ENCODE results near the gene CDX2. TPM values are rescaled to one million over a fixed set of nuclear protein-coding genes. Genes with fewer than 3 reads are reported as not detected.

The CDX2 gene
- total RNA-seq, 1 donor from 2014 or later, result not detected

DNA sequence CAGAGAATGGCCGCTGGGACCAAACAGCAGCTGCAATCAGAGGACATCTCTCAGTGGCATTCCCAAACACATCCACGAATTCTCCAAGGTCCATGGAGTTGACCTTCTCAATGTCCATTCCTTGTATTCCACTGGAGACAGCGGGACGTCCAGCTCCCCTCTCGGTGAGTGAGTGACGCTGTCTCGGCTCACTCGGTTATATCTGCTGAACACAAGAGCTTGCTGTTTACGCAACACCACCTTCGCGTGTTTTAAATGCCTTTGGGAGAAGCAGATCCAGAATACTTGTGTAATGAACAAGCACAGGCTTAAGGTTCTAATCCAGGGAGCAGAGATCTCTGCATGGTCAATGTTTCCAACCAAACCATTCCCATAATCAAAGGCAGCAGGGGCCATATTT, 19.4 kb upstream of the CDX2 start, which contains the start of gene URAD:
URAD (minus strand) TSS at position 174 of the 400 bp plus-strand sequence; CDS start at position 118, 56 bp downstream.
- Mint-ChIP-seq H3K4me3 (no peak within 1 kb of the TSS), H3K27me3 (peaks cover 6% of the 10 kb centered on the region), H3K4me1 (peaks cover 2% of the 10 kb centered on the region), H3K27ac (no peak within 1 kb of the TSS), H3K36me3 (ENCODE audit: low read depth) (no peaks in the 10 kb centered on the region), H3K9me3 (no peaks in the 10 kb centered on the region)
- intact Hi-C loops (cut with micrococcal nuclease), result loop anchor here (10.0 kb wide), 1 partner anchor 1004 kb away; no protein-coding TSS in a partner anchor
- no peak for DNase-seq

GRCh38 chr13:27985600-27985999, 16.5 kb upstream of the CDX2 start:
- H3K9me3 Mint-ChIP-seq, result no peaks in the 10 kb centered on the region
- peaks cover 2% of the 10 kb centered on the region for H3K4me1 Mint-ChIP-seq

DNA sequence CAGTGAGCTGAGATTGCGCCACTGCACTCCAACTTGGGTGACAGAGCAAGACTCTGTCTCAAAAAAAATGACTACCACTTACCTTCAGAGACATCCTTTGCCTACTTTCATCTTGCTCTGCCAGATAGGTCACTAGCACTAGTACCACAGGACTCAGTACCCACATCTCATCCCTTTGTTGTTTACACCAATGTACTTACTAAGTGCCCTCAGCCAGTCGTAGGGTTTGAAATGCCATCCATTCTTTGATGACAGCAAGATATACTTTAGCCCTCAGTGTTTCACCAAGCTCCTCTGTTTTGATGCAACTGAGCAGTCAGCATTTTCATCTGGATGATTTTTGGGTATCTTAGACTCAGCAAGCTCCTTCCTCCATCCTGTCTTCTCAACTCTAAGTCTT, 13.2 kb upstream of the CDX2 start:
- intact Hi-C loops (cut with micrococcal nuclease), result loop anchor here (10.0 kb wide), 1 partner anchor 998 kb away; no protein-coding TSS in a partner anchor
- H3K27ac Mint-ChIP-seq, result no peak overlapping the region
- H3K4me3 Mint-ChIP-seq, result no peak overlapping the region
- H3K27me3 Mint-ChIP-seq, result peaks cover 56% of the 10 kb centered on the region
- peaks cover 10% of the 10 kb centered on the region for H3K4me1 Mint-ChIP-seq
- no peaks in the 10 kb centered on the region for H3K9me3 Mint-ChIP-seq
- no peaks in the 10 kb centered on the region for H3K36me3 Mint-ChIP-seq (ENCODE audit: low read depth)
- no peak for DNase-seq

More at GRCh38 chr13:27985600-27985999, 16.5 kb upstream of the CDX2 start:
- H3K27ac Mint-ChIP-seq, result no peak overlapping the region
- H3K36me3 Mint-ChIP-seq (ENCODE audit: low read depth), result no peaks in the 10 kb centered on the region
- H3K4me3 Mint-ChIP-seq, result no peak overlapping the region
- peaks cover 35% of the 10 kb centered on the region for H3K27me3 Mint-ChIP-seq
- intact Hi-C loops (cut with micrococcal nuclease), result loop anchor here (10.0 kb wide), 1 partner anchor 1001 kb away; no protein-coding TSS in a partner anchor
- no peak for DNase-seq

GRCh38 chr13:27981006-27981708, 12.0 kb upstream of the CDX2 start:
- intact Hi-C loops (cut with micrococcal nuclease), result loop anchor here (10.0 kb wide), 1 partner anchor 996 kb away; no protein-coding TSS in a partner anchor
- no peaks in the 10 kb centered on the region for H3K36me3 Mint-ChIP-seq (ENCODE audit: low read depth)
- H3K27ac Mint-ChIP-seq, result no peak overlapping the region
- no peak overlapping the region for H3K4me3 Mint-ChIP-seq
- peaks cover 64% of the 10 kb centered on the region for H3K27me3 Mint-ChIP-seq
- no peak for DNase-seq
- peaks cover 10% of the 10 kb centered on the region for H3K4me1 Mint-ChIP-seq
- H3K9me3 Mint-ChIP-seq, result no peaks in the 10 kb centered on the region

- intact Hi-C loops (cut with micrococcal nuclease), result loop anchor here (10.0 kb wide), 1 partner anchor 996 kb away; no protein-coding TSS in a partner anchor
- peaks cover 71% of the 10 kb centered on the region for H3K27me3 Mint-ChIP-seq
- peak overlapping the region; percentile 34 for H3K27ac Mint-ChIP-seq
- H3K4me1 Mint-ChIP-seq, result peaks cover 10% of the 10 kb centered on the region
- DNase-seq, result no peak
- no peaks in the 10 kb centered on the region for H3K9me3 Mint-ChIP-seq
- H3K4me3 Mint-ChIP-seq, result no peak overlapping the region
- H3K36me3 Mint-ChIP-seq (ENCODE audit: low read depth), result no peaks in the 10 kb centered on the region
These were observed 11.3 kb upstream of the CDX2 start for GRCh38 chr13:27980280-27980998.

GRCh38 chr13:27979765-27980279, 10.7 kb upstream of the CDX2 start:
- H3K27me3 Mint-ChIP-seq, result peaks cover 77% of the 10 kb centered on the region
- H3K4me3 Mint-ChIP-seq, result no peak overlapping the region
- intact Hi-C loops (cut with micrococcal nuclease), result loop anchor here (2.0 to 10.0 kb wide), 3 partner anchors 53 to 995 kb away; partner anchors contain the start of gene GSX1
- H3K4me1 Mint-ChIP-seq, result peaks cover 10% of the 10 kb centered on the region
- no peak for DNase-seq
- no peaks in the 10 kb centered on the region for H3K9me3 Mint-ChIP-seq
- peak overlapping the region; percentile 34 for H3K27ac Mint-ChIP-seq
- no peaks in the 10 kb centered on the region for H3K36me3 Mint-ChIP-seq (ENCODE audit: low read depth)

GRCh38 chr13:27979001-27979643, 10.0 kb upstream of the CDX2 start:
- H3K4me1 Mint-ChIP-seq, result peaks cover 9% of the 10 kb centered on the region
- H3K36me3 Mint-ChIP-seq (ENCODE audit: low read depth), result no peaks in the 10 kb centered on the region
- peaks cover 83% of the 10 kb centered on the region for H3K27me3 Mint-ChIP-seq
- DNase-seq, result no peak
- no peaks in the 10 kb centered on the region for H3K9me3 Mint-ChIP-seq
- no peak overlapping the region for H3K4me3 Mint-ChIP-seq
- intact Hi-C loops (cut with micrococcal nuclease), result loop anchor here (2.0 kb wide), 2 partner anchors 52 to 186 kb away; partner anchors contain the start of gene GSX1
- H3K27ac Mint-ChIP-seq, result no peak overlapping the region

DNA sequence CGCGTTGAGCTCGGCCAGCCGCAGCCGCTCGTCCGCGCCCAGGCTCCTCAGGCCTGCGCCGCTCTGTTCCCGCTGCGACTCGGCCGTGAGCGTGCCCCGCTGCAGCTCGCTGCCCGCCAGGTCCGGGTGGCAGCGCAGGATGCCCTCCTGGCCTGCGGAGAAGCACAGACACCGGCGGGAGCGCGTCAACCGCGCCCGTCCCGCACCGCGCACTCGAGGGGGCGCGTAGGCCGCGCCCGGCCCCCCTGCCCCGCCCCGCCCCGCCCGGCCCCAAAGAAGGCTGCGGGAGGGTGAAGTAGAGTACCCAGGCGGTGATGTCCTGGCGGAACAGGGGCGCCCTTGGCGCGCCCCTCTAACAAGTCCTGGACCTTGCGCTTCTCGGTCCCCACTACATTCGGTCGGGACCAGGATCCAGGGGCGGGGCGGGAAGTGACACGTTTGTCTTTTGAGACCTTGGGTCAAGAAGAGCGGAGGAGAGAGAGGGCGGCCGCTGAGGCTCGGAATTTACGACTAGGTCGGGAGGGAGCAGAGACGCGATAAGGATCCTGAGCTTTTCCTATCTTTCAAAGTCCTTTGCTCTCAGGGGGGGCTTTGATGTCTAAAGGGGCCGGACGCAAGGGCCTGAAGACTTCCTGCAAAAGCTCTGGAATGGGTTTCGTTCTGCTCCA, 9.3 kb upstream of the CDX2 start:
- peaks cover 8% of the 10 kb centered on the region for H3K4me1 Mint-ChIP-seq
- intact Hi-C loops (cut with micrococcal nuclease), result loop anchor here (2.0 kb wide), 2 partner anchors 52 to 186 kb away; partner anchors contain the start of gene GSX1
- H3K27ac Mint-ChIP-seq, result no peak overlapping the region
- H3K4me3 Mint-ChIP-seq, result no peak overlapping the region
- DNase-seq, result no peak
- peaks cover 86% of the 10 kb centered on the region for H3K27me3 Mint-ChIP-seq
- H3K9me3 Mint-ChIP-seq, result no peaks in the 10 kb centered on the region
- no peaks in the 10 kb centered on the region for H3K36me3 Mint-ChIP-seq (ENCODE audit: low read depth)

GRCh38 chr13:27977476-27978300, 8.6 kb upstream of the CDX2 start:
- Mint-ChIP-seq H3K27me3 (peaks cover 85% of the 10 kb centered on the region), H3K9me3 (no peaks in the 10 kb centered on the region), H3K4me1 (peaks cover 8% of the 10 kb centered on the region), H3K27ac (peak overlapping the region; percentile 77), H3K36me3 (ENCODE audit: low read depth) (no peaks in the 10 kb centered on the region), H3K4me3 (peak overlapping the region; percentile 48)
- intact Hi-C loops (cut with micrococcal nuclease), result loop anchor here (2.0 kb wide), 2 partner anchors 51 to 185 kb away; partner anchors contain the start of gene GSX1
- DNase-seq, result no peak

DNA sequence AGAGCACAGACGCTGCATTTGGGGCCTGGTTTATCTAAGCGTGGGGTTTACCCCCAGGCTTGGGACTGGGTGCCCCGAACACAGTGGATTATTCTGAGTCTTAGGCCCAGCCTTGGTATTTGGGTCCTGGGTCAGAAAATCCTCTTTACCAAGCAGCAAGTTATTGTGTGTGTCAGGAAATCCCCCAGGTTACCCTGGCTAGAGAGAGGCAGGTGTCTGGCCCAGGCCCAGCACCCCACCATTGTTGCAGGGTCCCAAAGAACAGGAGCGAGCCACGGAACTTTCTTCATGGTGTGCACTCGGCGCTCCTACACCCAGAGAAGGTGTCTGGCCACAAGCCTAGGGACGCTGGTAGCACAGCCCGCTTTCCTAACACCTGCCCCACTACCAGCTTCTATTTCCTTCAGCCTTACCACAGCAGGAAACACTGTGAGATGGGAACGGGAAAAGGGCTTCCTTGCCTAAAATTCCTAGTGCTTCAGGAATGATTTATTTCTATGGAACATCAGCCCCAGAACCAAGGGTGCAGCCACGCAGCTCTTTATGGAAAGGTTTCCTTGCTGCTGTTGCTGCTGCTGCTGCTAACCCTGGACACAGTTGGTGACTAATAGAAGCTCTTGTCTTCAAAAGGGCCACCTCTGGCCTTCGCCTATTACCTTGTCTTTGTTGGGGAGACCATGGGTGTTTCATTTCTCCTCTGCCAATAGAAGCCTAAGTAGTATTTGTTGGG, 7.4 kb upstream of the CDX2 start:
- H3K4me1 Mint-ChIP-seq, result peaks cover 8% of the 10 kb centered on the region
- no peaks in the 10 kb centered on the region for H3K36me3 Mint-ChIP-seq (ENCODE audit: low read depth)
- peaks cover 75% of the 10 kb centered on the region for H3K27me3 Mint-ChIP-seq
- DNase-seq, result no peak
- H3K9me3 Mint-ChIP-seq, result no peaks in the 10 kb centered on the region
- H3K27ac Mint-ChIP-seq, result no peak overlapping the region
- H3K4me3 Mint-ChIP-seq, result no peak overlapping the region
- intact Hi-C loops (cut with micrococcal nuclease), result no loop called here

DNA sequence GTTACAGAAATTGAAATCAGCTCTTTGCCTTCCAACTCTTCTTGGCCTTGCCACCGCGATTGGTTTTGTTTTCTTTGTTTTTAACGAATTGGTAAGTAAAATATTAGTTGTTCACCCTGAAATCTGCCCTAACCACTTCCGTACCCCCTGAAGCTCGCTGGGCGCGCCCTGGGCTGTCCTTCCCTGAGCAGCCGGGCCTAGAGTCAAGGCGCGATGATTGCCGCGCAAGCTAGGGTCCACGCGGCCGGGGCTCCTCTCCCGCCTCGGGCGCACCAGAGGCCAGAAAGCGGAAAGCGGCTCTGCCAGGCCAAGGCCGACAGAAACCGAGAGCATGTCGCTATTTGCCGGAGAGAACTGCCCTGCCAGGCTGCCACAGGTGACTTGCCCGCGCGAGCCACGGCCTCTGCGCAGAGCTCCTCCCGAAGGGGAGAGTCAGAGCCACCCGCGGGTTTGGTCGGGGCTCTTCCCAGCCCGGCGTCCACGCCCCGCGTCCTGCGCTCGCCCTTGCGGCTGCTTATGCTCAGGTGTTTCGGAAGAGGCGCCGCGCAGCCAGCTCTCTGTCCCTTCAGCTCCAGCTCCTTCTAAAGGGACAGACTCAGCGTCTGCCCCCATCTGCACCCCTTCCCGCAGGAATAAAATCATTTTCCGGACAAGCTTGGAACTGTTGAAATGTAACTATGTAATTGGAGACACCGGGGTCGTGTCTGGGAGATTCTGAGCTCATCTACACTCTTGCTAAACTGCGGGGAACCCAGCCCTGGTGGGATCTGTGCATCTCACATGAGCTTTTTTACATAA, 6.6 kb upstream of the CDX2 start:
- intact Hi-C loops (cut with micrococcal nuclease), result no loop called here
- H3K27me3 Mint-ChIP-seq, result peaks cover 75% of the 10 kb centered on the region
- H3K4me3 Mint-ChIP-seq, result no peak overlapping the region
- no peaks in the 10 kb centered on the region for H3K9me3 Mint-ChIP-seq
- peaks cover 8% of the 10 kb centered on the region for H3K4me1 Mint-ChIP-seq
- no peak overlapping the region for H3K27ac Mint-ChIP-seq
- no peaks in the 10 kb centered on the region for H3K36me3 Mint-ChIP-seq (ENCODE audit: low read depth)
- DNase-seq, result no peak

Data from activated CD4-positive, alpha-beta T cell treated with anti-CD3 and anti-CD28 coated beads, Interleukin-2, amount 10 ng/mL, durations not matched to agents 24 days and 14 days (primary cell).